ENCODE measurements around the gene TUFT1. TPM values are rescaled to one million over a fixed set of nuclear protein-coding genes. Genes with fewer than 3 reads are reported as not detected.

The TUFT1 gene
- total RNA-seq, 1 donor from 2014 or later, result 7.0 TPM

- Mint-ChIP-seq H3K4me1 (ENCODE audit: low read depth, unreplicated experiment) (peaks cover 8% of the 10 kb centered on the region), H3K9me3 (ENCODE audit: unreplicated experiment) (peaks cover 11% of the 10 kb centered on the region), H3K36me3 (ENCODE audit: unreplicated experiment) (no peaks in the 10 kb centered on the region)
These were observed 71.9 kb downstream of the TUFT1 start, which contains the start of gene SNX27 for GRCh38 chr1:151611832-151612500. Gene SNX27, plus strand, starts transcription at chr1:151612050. Its CDS starts 152 bp downstream, at chr1:151612202.

DNA sequence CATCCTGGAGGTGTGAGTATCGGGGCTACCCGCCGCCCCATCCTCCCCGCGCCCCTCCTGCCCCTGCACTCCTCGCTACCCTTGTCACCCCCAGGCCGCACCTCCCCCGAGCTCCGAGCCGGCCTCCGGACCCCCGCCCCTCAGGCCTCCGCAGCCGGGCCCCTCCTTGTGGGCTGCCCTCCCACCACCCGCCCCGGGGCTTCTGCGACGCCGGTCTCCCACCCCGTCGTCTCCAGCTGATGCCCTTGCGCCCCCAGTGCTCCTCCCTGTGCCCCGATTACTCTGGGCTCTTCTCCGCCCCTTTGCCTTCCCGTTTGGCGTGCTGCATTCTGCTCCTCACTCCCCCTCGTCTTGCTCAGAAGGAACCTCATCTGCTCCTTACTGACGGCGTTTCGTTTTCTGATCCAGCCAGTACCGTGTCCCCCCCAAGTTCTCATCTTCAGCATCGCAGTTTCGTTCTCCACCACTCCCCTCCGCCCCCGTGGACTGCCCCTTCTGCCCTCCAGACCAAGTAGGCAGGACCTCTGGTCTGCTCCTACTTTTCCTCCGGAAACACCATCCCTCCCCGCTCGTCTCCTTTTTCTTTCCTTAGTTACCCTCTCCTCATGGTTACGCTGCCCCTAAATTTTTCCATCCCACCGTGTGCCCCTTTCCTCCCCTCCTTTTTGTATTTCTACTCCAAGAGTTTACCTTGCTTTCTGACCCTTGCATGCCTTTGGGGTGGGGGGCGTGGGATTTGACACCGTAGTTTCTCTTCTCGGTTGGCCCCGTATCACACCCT lies 72.6 kb downstream of the TUFT1 start:
- peaks cover 11% of the 10 kb centered on the region for H3K9me3 Mint-ChIP-seq (ENCODE audit: unreplicated experiment)
- peak; percentile 70 for DNase-seq
- H3K4me1 Mint-ChIP-seq (ENCODE audit: low read depth, unreplicated experiment), result peaks cover 8% of the 10 kb centered on the region
- peaks cover 9% of the 10 kb centered on the region for H3K27me3 Mint-ChIP-seq (ENCODE audit: unreplicated experiment)
- no peaks in the 10 kb centered on the region for H3K36me3 Mint-ChIP-seq (ENCODE audit: unreplicated experiment)
- peak overlapping the region; percentile 100 for H3K4me3 Mint-ChIP-seq (ENCODE audit: unreplicated experiment)
- peak overlapping the region; percentile 97 for H3K27ac Mint-ChIP-seq (ENCODE audit: unreplicated experiment)
- TF ChIP-seq, protein P1, sequence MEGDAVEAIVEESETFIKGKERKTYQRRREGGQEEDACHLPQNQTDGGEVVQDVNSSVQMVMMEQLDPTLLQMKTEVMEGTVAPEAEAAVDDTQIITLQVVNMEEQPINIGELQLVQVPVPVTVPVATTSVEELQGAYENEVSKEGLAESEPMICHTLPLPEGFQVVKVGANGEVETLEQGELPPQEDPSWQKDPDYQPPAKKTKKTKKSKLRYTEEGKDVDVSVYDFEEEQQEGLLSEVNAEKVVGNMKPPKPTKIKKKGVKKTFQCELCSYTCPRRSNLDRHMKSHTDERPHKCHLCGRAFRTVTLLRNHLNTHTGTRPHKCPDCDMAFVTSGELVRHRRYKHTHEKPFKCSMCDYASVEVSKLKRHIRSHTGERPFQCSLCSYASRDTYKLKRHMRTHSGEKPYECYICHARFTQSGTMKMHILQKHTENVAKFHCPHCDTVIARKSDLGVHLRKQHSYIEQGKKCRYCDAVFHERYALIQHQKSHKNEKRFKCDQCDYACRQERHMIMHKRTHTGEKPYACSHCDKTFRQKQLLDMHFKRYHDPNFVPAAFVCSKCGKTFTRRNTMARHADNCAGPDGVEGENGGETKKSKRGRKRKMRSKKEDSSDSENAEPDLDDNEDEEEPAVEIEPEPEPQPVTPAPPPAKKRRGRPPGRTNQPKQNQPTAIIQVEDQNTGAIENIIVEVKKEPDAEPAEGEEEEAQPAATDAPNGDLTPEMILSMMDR (IDR thresholded peaks at IDR 0.05; ENCODE audit: partially characterized antibody, unreplicated experiment), result no peak

More at GRCh38 chr1:151611832-151612500, 71.9 kb downstream of the TUFT1 start, which contains the start of gene SNX27:
- Mint-ChIP-seq H3K27ac (ENCODE audit: unreplicated experiment) (peak within 1 kb of the TSS; percentile 97), H3K27me3 (ENCODE audit: unreplicated experiment) (peaks cover 11% of the 10 kb centered on the region), H3K4me3 (ENCODE audit: unreplicated experiment) (peak within 1 kb of the TSS; percentile 100)
- peak; percentile 96 for DNase-seq
- TF ChIP-seq, protein P1 (IDR thresholded peaks at IDR 0.05; ENCODE audit: partially characterized antibody, unreplicated experiment), result no peak

- Mint-ChIP-seq H3K9me3 (ENCODE audit: unreplicated experiment) (peaks cover 11% of the 10 kb centered on the region), H3K36me3 (ENCODE audit: unreplicated experiment) (no peaks in the 10 kb centered on the region), H3K27me3 (ENCODE audit: unreplicated experiment) (peaks cover 8% of the 10 kb centered on the region), H3K27ac (ENCODE audit: unreplicated experiment) (peak overlapping the region; percentile 97), H3K4me3 (ENCODE audit: unreplicated experiment) (peak overlapping the region; percentile 100), H3K4me1 (ENCODE audit: low read depth, unreplicated experiment) (peaks cover 11% of the 10 kb centered on the region)
- DNase-seq, result no peak
- TF ChIP-seq, protein P1 (IDR thresholded peaks at IDR 0.05; ENCODE audit: partially characterized antibody, unreplicated experiment), result no peak
These were observed 73.2 kb downstream of the TUFT1 start for GRCh38 chr1:151613282-151613780.

DNA sequence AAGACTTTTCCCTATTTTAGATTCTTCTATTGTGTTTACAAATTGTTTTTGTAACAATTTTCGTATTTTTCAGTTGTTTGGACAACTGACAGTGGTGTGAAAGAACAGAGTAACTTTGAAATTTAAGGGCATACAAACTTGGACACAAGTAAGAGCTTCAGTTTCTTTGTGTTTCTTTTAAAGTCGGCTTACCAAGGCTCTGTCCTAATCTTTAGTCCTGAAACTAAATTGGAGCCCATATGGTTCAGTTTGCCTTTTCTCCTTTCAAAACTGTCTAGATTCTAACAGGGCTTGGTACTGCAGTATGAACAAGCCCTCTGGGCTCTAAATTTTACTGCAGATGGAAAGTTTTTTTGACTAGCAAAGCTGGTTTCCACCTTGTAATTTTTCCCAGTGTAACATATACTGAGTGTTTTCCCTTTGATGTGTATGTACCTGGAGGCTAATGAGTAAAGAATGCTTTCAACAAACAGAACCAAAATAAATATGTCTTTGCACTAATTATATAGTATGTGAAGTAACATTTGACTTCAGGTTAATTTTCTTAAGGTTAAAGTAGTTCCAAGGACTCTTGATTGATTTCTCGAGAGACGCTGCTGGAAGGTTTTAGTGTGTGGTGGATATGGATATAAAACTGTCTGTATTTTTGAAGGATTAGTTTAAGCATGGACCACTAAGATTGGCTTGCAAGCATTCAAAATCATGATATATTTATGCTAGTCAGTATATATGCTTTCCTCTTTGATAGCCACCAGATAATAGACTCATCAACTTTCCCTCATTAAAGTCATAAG lies 75.8 kb downstream of the TUFT1 start:
- H3K9me3 Mint-ChIP-seq (ENCODE audit: unreplicated experiment), result peaks cover 10% of the 10 kb centered on the region
- DNase-seq, result no peak
- no peaks in the 10 kb centered on the region for H3K36me3 Mint-ChIP-seq (ENCODE audit: unreplicated experiment)
- peaks cover 8% of the 10 kb centered on the region for H3K27me3 Mint-ChIP-seq (ENCODE audit: unreplicated experiment)
- H3K4me3 Mint-ChIP-seq (ENCODE audit: unreplicated experiment), result no peak overlapping the region
- peaks cover 18% of the 10 kb centered on the region for H3K4me1 Mint-ChIP-seq (ENCODE audit: low read depth, unreplicated experiment)
- TF ChIP-seq, protein P1 (IDR thresholded peaks at IDR 0.05; ENCODE audit: partially characterized antibody, unreplicated experiment), result no peak
- no peak overlapping the region for H3K27ac Mint-ChIP-seq (ENCODE audit: unreplicated experiment)

Measured in glutamatergic neuron (in vitro differentiated cells).